Measurements from ENCODE around the gene CSMD2. TPM values are rescaled to one million over a fixed set of nuclear protein-coding genes. Genes with fewer than 3 reads are reported as not detected.

Gene CSMD2
- total RNA-seq, 5 donors from 2014 or later (not counting 1 experiment from before 2014, with no cell fraction given), result 0.03 TPM; not detected in 4

- 86% methylated on average over 5 of the region's 6 CpGs for WGBS (ENCODE audit: insufficient coverage)
- H3K4me3 Mint-ChIP-seq, result no peak overlapping the region
Observed at GRCh38 chr1:34144766-34145165, 20.3 kb downstream of the CSMD2 start.

GRCh38 chr1:34143975-34144374 lies 21.1 kb downstream of the CSMD2 start:
- Histone ChIP-seq H3K4me1 (ENCODE audit: control insufficient read depth in 1 of 2, extremely low read depth in 1 of 2, insufficient read depth in 2 of 2, low read length in 2 of 2) (no peaks in the 10 kb centered on the region), H3K9me3 (no peaks in the 10 kb centered on the region), H3K27ac (ENCODE audit: low read length) (no peak overlapping the region), H3K27me3 (replicated peaks in 1 of 2; ENCODE audit: control insufficient read depth in 2 of 2, extremely low read depth in 1 of 2, insufficient read depth in 2 of 2, low read length in 1 of 2) (peaks cover 0 to 3% of the 10 kb centered on the region in 2 experiments), H3K4me3 (ENCODE audit: control insufficient read depth in 1 of 2, extremely low read depth in 1 of 2, low read length in 1 of 2) (no peak overlapping the region), H3K36me3 (ENCODE audit: control insufficient read depth in 2 of 2, extremely low read depth in 1 of 2, insufficient read depth in 1 of 2, low read length in 1 of 2) (no peaks in the 10 kb centered on the region)
- H3K4me3 Mint-ChIP-seq, result no peak overlapping the region
- H3K4me1 Mint-ChIP-seq, result no peaks in the 10 kb centered on the region
- WGBS (ENCODE audit: insufficient coverage), result no CpG with 5 or more reads among the region's 2 CpGs
- H3K27ac Mint-ChIP-seq, result no peak overlapping the region
- H3K27me3 Mint-ChIP-seq, result peaks cover 5 to 27% of the 10 kb centered on the region in 2 donors
- no peaks in the 10 kb centered on the region for H3K36me3 Mint-ChIP-seq
- no peak for ATAC-seq (replicated peaks in 1 of 4)
- DNase-seq, result no peak
- no peaks in the 10 kb centered on the region for H3K9me3 Mint-ChIP-seq
- ChIA-PET POLR2A (no interaction called here), CTCF (no interaction called here)

More at GRCh38 chr1:34144766-34145165, 20.3 kb downstream of the CSMD2 start:
- Mint-ChIP-seq H3K4me1 (no peaks in the 10 kb centered on the region), H3K27ac (no peak overlapping the region), H3K9me3 (no peaks in the 10 kb centered on the region), H3K27me3 (peaks cover 5 to 27% of the 10 kb centered on the region in 2 donors), H3K36me3 (no peaks in the 10 kb centered on the region)
- ChIA-PET POLR2A (no interaction called here), CTCF (no interaction called here)
- Histone ChIP-seq H3K9me3 (no peaks in the 10 kb centered on the region), H3K27ac (ENCODE audit: low read length) (no peak overlapping the region), H3K4me3 (ENCODE audit: control insufficient read depth in 1 of 2, extremely low read depth in 1 of 2, low read length in 1 of 2) (no peak overlapping the region), H3K36me3 (ENCODE audit: control insufficient read depth in 2 of 2, extremely low read depth in 1 of 2, insufficient read depth in 1 of 2, low read length in 1 of 2) (no peaks in the 10 kb centered on the region), H3K27me3 (replicated peaks in 1 of 2; ENCODE audit: control insufficient read depth in 2 of 2, extremely low read depth in 1 of 2, insufficient read depth in 2 of 2, low read length in 1 of 2) (peaks cover 0 to 11% of the 10 kb centered on the region in 2 experiments), H3K4me1 (ENCODE audit: control insufficient read depth in 1 of 2, extremely low read depth in 1 of 2, insufficient read depth in 2 of 2, low read length in 2 of 2) (no peaks in the 10 kb centered on the region)
- DNase-seq (no peak), ATAC-seq (replicated peaks in 1 of 4) (no peak)

GRCh38 chr1:34140011-34140676 lies 24.9 kb downstream of the CSMD2 start:
- peaks cover 5 to 16% of the 10 kb centered on the region in 2 donors for H3K27me3 Mint-ChIP-seq
- ATAC-seq (replicated peaks in 1 of 4) (no peak), DNase-seq (no peak)
- Histone ChIP-seq H3K36me3 (ENCODE audit: control insufficient read depth in 2 of 2, extremely low read depth in 1 of 2, insufficient read depth in 1 of 2, low read length in 1 of 2) (no peaks in the 10 kb centered on the region), H3K27me3 (replicated peaks in 1 of 2; ENCODE audit: control insufficient read depth in 2 of 2, extremely low read depth in 1 of 2, insufficient read depth in 2 of 2, low read length in 1 of 2) (no peaks in the 10 kb centered on the region), H3K27ac (ENCODE audit: low read length) (no peak overlapping the region), H3K9me3 (no peaks in the 10 kb centered on the region), H3K4me3 (ENCODE audit: control insufficient read depth in 1 of 2, extremely low read depth in 1 of 2, low read length in 1 of 2) (no peak overlapping the region), H3K4me1 (ENCODE audit: control insufficient read depth in 1 of 2, extremely low read depth in 1 of 2, insufficient read depth in 2 of 2, low read length in 2 of 2) (no peaks in the 10 kb centered on the region)
- WGBS (ENCODE audit: insufficient coverage), result 93% methylated on average over 4 of the region's 7 CpGs
- ChIA-PET POLR2A (no interaction called here), CTCF (no interaction called here)
- H3K4me3 Mint-ChIP-seq, result no peak overlapping the region
- H3K4me1 Mint-ChIP-seq, result no peaks in the 10 kb centered on the region
- H3K36me3 Mint-ChIP-seq, result no peaks in the 10 kb centered on the region
- H3K27ac Mint-ChIP-seq, result no peak overlapping the region
- H3K9me3 Mint-ChIP-seq, result no peaks in the 10 kb centered on the region

GRCh38 chr1:34137411-34137810 lies 27.6 kb downstream of the CSMD2 start:
- ChIA-PET POLR2A (no interaction called here), CTCF (no interaction called here)
- Histone ChIP-seq H3K4me1 (ENCODE audit: control insufficient read depth in 1 of 2, extremely low read depth in 1 of 2, insufficient read depth in 2 of 2, low read length in 2 of 2) (no peaks in the 10 kb centered on the region), H3K4me3 (ENCODE audit: control insufficient read depth in 1 of 2, extremely low read depth in 1 of 2, low read length in 1 of 2) (no peak overlapping the region), H3K9me3 (no peaks in the 10 kb centered on the region), H3K27ac (ENCODE audit: low read length) (no peak overlapping the region), H3K27me3 (replicated peaks in 1 of 2; ENCODE audit: control insufficient read depth in 2 of 2, extremely low read depth in 1 of 2, insufficient read depth in 2 of 2, low read length in 1 of 2) (no peaks in the 10 kb centered on the region), H3K36me3 (ENCODE audit: control insufficient read depth in 2 of 2, extremely low read depth in 1 of 2, insufficient read depth in 1 of 2, low read length in 1 of 2) (no peaks in the 10 kb centered on the region)
- Mint-ChIP-seq H3K27me3 (peaks cover 5 to 17% of the 10 kb centered on the region in 2 donors), H3K4me1 (no peaks in the 10 kb centered on the region), H3K9me3 (no peaks in the 10 kb centered on the region), H3K27ac (no peak overlapping the region), H3K36me3 (no peaks in the 10 kb centered on the region), H3K4me3 (no peak overlapping the region)
- no peak for DNase-seq
- no peak for ATAC-seq (replicated peaks in 1 of 4)
- 68% methylated on average over 2 of the region's 3 CpGs for WGBS (ENCODE audit: insufficient coverage)

- H3K4me1 ChIP-seq (ENCODE audit: control insufficient read depth in 1 of 2, extremely low read depth in 1 of 2, insufficient read depth in 2 of 2, low read length in 2 of 2), result no peaks in the 10 kb centered on the region
- H3K4me3 ChIP-seq (ENCODE audit: control insufficient read depth in 1 of 2, extremely low read depth in 1 of 2, low read length in 1 of 2), result no peak overlapping the region
- ATAC-seq (replicated peaks in 1 of 4) (no peak), DNase-seq (no peak)
- ChIA-PET CTCF (no interaction called here), POLR2A (no interaction called here)
- Mint-ChIP-seq H3K4me3 (no peak overlapping the region), H3K27me3 (peaks cover 13 to 18% of the 10 kb centered on the region in 2 donors), H3K36me3 (no peaks in the 10 kb centered on the region), H3K9me3 (no peaks in the 10 kb centered on the region), H3K27ac (no peak overlapping the region), H3K4me1 (no peaks in the 10 kb centered on the region)
- no peaks in the 10 kb centered on the region for H3K36me3 ChIP-seq (ENCODE audit: control insufficient read depth in 2 of 2, extremely low read depth in 1 of 2, insufficient read depth in 1 of 2, low read length in 1 of 2)
- no peaks in the 10 kb centered on the region for H3K9me3 ChIP-seq
- peaks cover 0 to 21% of the 10 kb centered on the region in 2 experiments for H3K27me3 ChIP-seq (replicated peaks in 1 of 2; ENCODE audit: control insufficient read depth in 2 of 2, extremely low read depth in 1 of 2, insufficient read depth in 2 of 2, low read length in 1 of 2)
- 38% methylated on average over 2 of the region's 4 CpGs for WGBS (ENCODE audit: insufficient coverage)
- no peak overlapping the region for H3K27ac ChIP-seq (ENCODE audit: low read length)
Observed at GRCh38 chr1:34132161-34132420, 32.9 kb downstream of the CSMD2 start.

GRCh38 chr1:34131396-34132160 lies 33.5 kb downstream of the CSMD2 start:
- POLR2A ChIA-PET, result no interaction called here
- DNase-seq (no peak), ATAC-seq (replicated peaks in 1 of 4) (no peak)
- Mint-ChIP-seq H3K4me3 (no peak overlapping the region), H3K9me3 (peaks cover 0 to 3% (median 0%) of the 10 kb centered on the region in 3 donors), H3K36me3 (no peaks in the 10 kb centered on the region), H3K27me3 (peaks cover 18 to 23% of the 10 kb centered on the region in 2 donors), H3K27ac (no peak overlapping the region), H3K4me1 (no peaks in the 10 kb centered on the region)
- CTCF ChIA-PET, result no interaction called here
- Histone ChIP-seq H3K4me3 (ENCODE audit: control insufficient read depth in 1 of 2, extremely low read depth in 1 of 2, low read length in 1 of 2) (no peak overlapping the region), H3K27me3 (replicated peaks in 1 of 2; ENCODE audit: control insufficient read depth in 2 of 2, extremely low read depth in 1 of 2, insufficient read depth in 2 of 2, low read length in 1 of 2) (peaks cover 0 to 22% of the 10 kb centered on the region in 2 experiments), H3K27ac (ENCODE audit: low read length) (no peak overlapping the region), H3K9me3 (no peaks in the 10 kb centered on the region), H3K4me1 (ENCODE audit: control insufficient read depth in 1 of 2, extremely low read depth in 1 of 2, insufficient read depth in 2 of 2, low read length in 2 of 2) (no peaks in the 10 kb centered on the region), H3K36me3 (ENCODE audit: control insufficient read depth in 2 of 2, extremely low read depth in 1 of 2, insufficient read depth in 1 of 2, low read length in 1 of 2) (no peaks in the 10 kb centered on the region)
- WGBS (ENCODE audit: insufficient coverage), result 60% methylated on average over 1 of the region's 3 CpGs
